ENCODE results near the gene PML. TPM values are rescaled to one million over a fixed set of nuclear protein-coding genes. Genes with fewer than 3 reads are reported as not detected.
A peak's percentile ranks its signal among the peaks of the same experiment; 100 is the strongest.

Gene PML
- total RNA-seq, 1 experiment from 2014 or later = 33.4 TPM

GRCh38 chr15:73955326-73955725, 39.2 kb upstream of the PML start:
- Mint-ChIP-seq H3K27ac (ENCODE audit: low read depth, unreplicated experiment) (no peak overlapping the region), H3K4me1 (ENCODE audit: insufficient read depth, unreplicated experiment) (peaks cover 34% of the 10 kb centered on the region), H3K4me3 (ENCODE audit: unreplicated experiment) (no peak overlapping the region), H3K9me3 (ENCODE audit: unreplicated experiment) (no peaks in the 10 kb centered on the region), H3K27me3 (ENCODE audit: insufficient read depth, unreplicated experiment) (no peaks in the 10 kb centered on the region), H3K36me3 (ENCODE audit: insufficient read depth, unreplicated experiment) (peaks cover 5% of the 10 kb centered on the region)
- TF ChIP-seq CTCF (IDR thresholded peaks at IDR 0.05; ENCODE audit: unreplicated experiment) = no peak
- ChIA-PET POLR2A (no interaction called here), CTCF (interaction anchor here (1.6 kb wide), 1 partner anchor 81 kb away, joined by 4 read pairs; no protein-coding TSS in a partner anchor)
- DNase-seq (ENCODE audit: unreplicated experiment) = no peak
- intact Hi-C loops (cut with micrococcal nuclease) = loop anchor here (5.0 kb wide), 1 partner anchor 367 kb away; no protein-coding TSS in a partner anchor
- BruUV-seq (replicated peaks) = no TSS peak

- no peaks in the 10 kb centered on the region for H3K9me3 Mint-ChIP-seq (ENCODE audit: unreplicated experiment)
- H3K27ac Mint-ChIP-seq (ENCODE audit: low read depth, unreplicated experiment) = peak overlapping the region; percentile 36
- no TSS peak for BruUV-seq (replicated peaks)
- no peak overlapping the region for H3K4me3 Mint-ChIP-seq (ENCODE audit: unreplicated experiment)
- no peak for DNase-seq (ENCODE audit: unreplicated experiment)
- H3K36me3 Mint-ChIP-seq (ENCODE audit: insufficient read depth, unreplicated experiment) = peaks cover 5% of the 10 kb centered on the region
- ChIA-PET POLR2A (interaction anchor here (1.1 to 1.3 kb wide), 3 partner anchors 10 to 22 kb away, joined by 3 read pairs; no protein-coding TSS in a partner anchor), CTCF (interaction anchor here (0.7 to 1.6 kb wide), 6 partner anchors 9 to 366 kb away, joined by 3 to 9 read pairs (median 4); no protein-coding TSS in a partner anchor)
- TF ChIP-seq CTCF (IDR thresholded peaks at IDR 0.05; ENCODE audit: unreplicated experiment) = no peak
- H3K4me1 Mint-ChIP-seq (ENCODE audit: insufficient read depth, unreplicated experiment) = peaks cover 33% of the 10 kb centered on the region
- intact Hi-C loops (cut with micrococcal nuclease) = loop anchor here (5.0 kb wide), 1 partner anchor 366 kb away; no protein-coding TSS in a partner anchor
- no peaks in the 10 kb centered on the region for H3K27me3 Mint-ChIP-seq (ENCODE audit: insufficient read depth, unreplicated experiment)
Observed at GRCh38 chr15:73955861-73956742, 38.4 kb upstream of the PML start.

GRCh38 chr15:73956743-73957135, 37.8 kb upstream of the PML start:
- ChIA-PET POLR2A (interaction anchor here (0.7 to 1.3 kb wide), 4 partner anchors 9 to 29 kb away, joined by 3 read pairs; no protein-coding TSS in a partner anchor), CTCF (interaction anchor here (0.6 to 1.6 kb wide), 7 partner anchors 8 to 391 kb away, joined by 3 to 9 read pairs (median 3); no protein-coding TSS in a partner anchor)
- no peak overlapping the region for H3K4me3 Mint-ChIP-seq (ENCODE audit: unreplicated experiment)

More at GRCh38 chr15:73956743-73957135, 37.8 kb upstream of the PML start:
- Mint-ChIP-seq H3K27me3 (ENCODE audit: insufficient read depth, unreplicated experiment) (no peaks in the 10 kb centered on the region), H3K36me3 (ENCODE audit: insufficient read depth, unreplicated experiment) (peaks cover 5% of the 10 kb centered on the region), H3K4me1 (ENCODE audit: insufficient read depth, unreplicated experiment) (peaks cover 29% of the 10 kb centered on the region), H3K9me3 (ENCODE audit: unreplicated experiment) (no peaks in the 10 kb centered on the region), H3K27ac (ENCODE audit: low read depth, unreplicated experiment) (peak overlapping the region; percentile 36)
- no TSS peak for BruUV-seq (replicated peaks)
- peak; percentile 91 for DNase-seq (ENCODE audit: unreplicated experiment)
- TF ChIP-seq CTCF (IDR thresholded peaks at IDR 0.05; ENCODE audit: unreplicated experiment) = no peak
- intact Hi-C loops (cut with micrococcal nuclease) = loop anchor here (5.0 kb wide), 1 partner anchor 366 kb away; no protein-coding TSS in a partner anchor
